ENCODE measurements around the gene CCDC32. TPM values are rescaled to one million over a fixed set of nuclear protein-coding genes. Genes with fewer than 3 reads are reported as not detected.

CCDC32 gene
- polyA plus RNA-seq, 1 donor = 36.0 TPM

DNA sequence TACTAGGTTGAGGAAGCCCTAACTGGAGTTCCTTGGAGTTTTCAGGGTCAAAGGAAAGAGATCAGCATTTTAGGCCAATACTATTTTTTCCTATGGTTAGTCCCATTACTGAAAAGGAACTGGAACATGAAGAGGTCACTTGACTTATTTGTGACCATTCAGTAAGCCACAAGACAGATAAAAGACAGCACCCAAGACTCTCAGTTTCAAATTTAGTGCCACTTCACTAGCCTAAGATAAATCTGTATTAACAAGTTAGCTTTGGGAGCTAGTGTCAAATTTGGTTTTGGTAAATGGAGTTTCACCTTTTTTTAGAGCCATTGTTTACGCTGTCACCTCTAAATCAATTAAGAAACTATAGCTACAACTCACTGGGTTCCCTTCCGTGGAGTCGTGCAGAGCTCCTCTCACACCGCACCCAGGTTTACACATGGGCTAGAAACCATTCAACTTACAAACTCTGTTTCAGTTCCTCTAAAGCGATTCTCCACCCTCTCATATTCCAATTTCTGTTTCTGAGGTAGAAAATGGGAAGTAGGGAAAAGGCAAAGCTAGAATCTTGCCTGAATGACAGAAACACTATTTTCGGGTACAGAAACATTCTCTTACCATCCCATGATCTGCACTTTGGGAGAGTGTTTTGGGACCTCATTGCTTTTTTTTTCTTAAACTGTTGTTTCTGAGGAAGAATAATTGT, 14.4 kb downstream of the CCDC32 start:
- Histone ChIP-seq H3K36me3 (ENCODE audit: control insufficient read depth, insufficient read depth, low read length) (peaks cover 60% of the 10 kb centered on the region), H3K4me1 (ENCODE audit: control insufficient read depth, insufficient read depth, low read length) (no peaks in the 10 kb centered on the region), H3K9me3 (ENCODE audit: control insufficient read depth, low read depth, low read length) (no peaks in the 10 kb centered on the region), H3K27me3 (ENCODE audit: control insufficient read depth, insufficient read depth, low read length) (no peaks in the 10 kb centered on the region), H3K4me3 (ENCODE audit: low read length) (no peak overlapping the region), H3K27ac (ENCODE audit: low read length) (no peak overlapping the region)
- 100% methylated on average over 1 of the region's 6 CpGs for WGBS (ENCODE audit: insufficient coverage, low lambda C conversion rate)
- no peak for DNase-seq

- Histone ChIP-seq H3K9me3 (ENCODE audit: control insufficient read depth, low read depth, low read length) (no peaks in the 10 kb centered on the region), H3K27me3 (ENCODE audit: control insufficient read depth, insufficient read depth, low read length) (no peaks in the 10 kb centered on the region), H3K27ac (ENCODE audit: low read length) (no peak overlapping the region), H3K4me3 (ENCODE audit: low read length) (no peak overlapping the region), H3K4me1 (ENCODE audit: control insufficient read depth, insufficient read depth, low read length) (no peaks in the 10 kb centered on the region), H3K36me3 (ENCODE audit: control insufficient read depth, insufficient read depth, low read length) (peaks cover 54% of the 10 kb centered on the region)
- no CpG with 5 or more reads among the region's 9 CpGs for WGBS (ENCODE audit: insufficient coverage, low lambda C conversion rate)
- no peak for DNase-seq
Measured at GRCh38 chr15:40549894-40550293, 14.9 kb downstream of the CCDC32 start.

DNA sequence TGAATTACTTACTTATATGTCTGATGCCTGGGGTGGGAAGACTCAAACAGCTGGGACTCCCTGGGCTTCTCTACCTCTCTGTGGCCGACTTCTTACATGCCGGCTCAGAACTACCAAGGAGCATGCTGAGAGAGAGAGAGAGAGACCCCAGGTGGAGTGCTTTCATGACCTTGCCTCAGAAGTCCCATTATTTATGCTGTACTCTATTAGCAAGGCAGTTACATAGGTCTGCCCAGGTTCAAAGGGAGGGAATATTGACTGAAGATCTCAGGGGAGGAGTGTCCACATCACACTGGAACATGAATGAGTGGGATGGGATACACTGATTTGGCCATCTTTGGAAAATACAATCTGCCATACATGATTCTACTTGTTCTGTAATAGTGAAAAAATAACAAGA, 16.2 kb downstream of the CCDC32 start:
- Histone ChIP-seq H3K9me3 (ENCODE audit: control insufficient read depth, low read depth, low read length) (no peaks in the 10 kb centered on the region), H3K4me1 (ENCODE audit: control insufficient read depth, insufficient read depth, low read length) (no peaks in the 10 kb centered on the region), H3K4me3 (ENCODE audit: low read length) (no peak overlapping the region), H3K27ac (ENCODE audit: low read length) (no peak overlapping the region), H3K36me3 (ENCODE audit: control insufficient read depth, insufficient read depth, low read length) (peaks cover 43% of the 10 kb centered on the region), H3K27me3 (ENCODE audit: control insufficient read depth, insufficient read depth, low read length) (no peaks in the 10 kb centered on the region)
- WGBS (ENCODE audit: insufficient coverage, low lambda C conversion rate) = no CpG with 5 or more reads among the region's 2 CpGs
- no peak for DNase-seq

- no CpG with 5 or more reads among the region's 1 CpG for WGBS (ENCODE audit: insufficient coverage, low lambda C conversion rate)
- DNase-seq = no peak
- Histone ChIP-seq H3K4me3 (ENCODE audit: low read length) (no peak overlapping the region), H3K36me3 (ENCODE audit: control insufficient read depth, insufficient read depth, low read length) (peaks cover 26% of the 10 kb centered on the region), H3K4me1 (ENCODE audit: control insufficient read depth, insufficient read depth, low read length) (peaks cover 3% of the 10 kb centered on the region), H3K27ac (ENCODE audit: low read length) (no peak overlapping the region), H3K27me3 (ENCODE audit: control insufficient read depth, insufficient read depth, low read length) (no peaks in the 10 kb centered on the region), H3K9me3 (ENCODE audit: control insufficient read depth, low read depth, low read length) (no peaks in the 10 kb centered on the region)
Measured at GRCh38 chr15:40545457-40545856, 19.4 kb downstream of the CCDC32 start.

- H3K27me3 ChIP-seq (ENCODE audit: control insufficient read depth, insufficient read depth, low read length) = no peaks in the 10 kb centered on the region
- no peak for DNase-seq
- WGBS (ENCODE audit: insufficient coverage, low lambda C conversion rate) = no CpG with 5 or more reads among the region's 5 CpGs
- H3K4me1 ChIP-seq (ENCODE audit: control insufficient read depth, insufficient read depth, low read length) = peaks cover 3% of the 10 kb centered on the region
- no peaks in the 10 kb centered on the region for H3K9me3 ChIP-seq (ENCODE audit: control insufficient read depth, low read depth, low read length)
- no peak overlapping the region for H3K4me3 ChIP-seq (ENCODE audit: low read length)
- no peak overlapping the region for H3K27ac ChIP-seq (ENCODE audit: low read length)
- peaks cover 23% of the 10 kb centered on the region for H3K36me3 ChIP-seq (ENCODE audit: control insufficient read depth, insufficient read depth, low read length)
Measured at GRCh38 chr15:40543631-40544294, 21.1 kb downstream of the CCDC32 start.

DNA sequence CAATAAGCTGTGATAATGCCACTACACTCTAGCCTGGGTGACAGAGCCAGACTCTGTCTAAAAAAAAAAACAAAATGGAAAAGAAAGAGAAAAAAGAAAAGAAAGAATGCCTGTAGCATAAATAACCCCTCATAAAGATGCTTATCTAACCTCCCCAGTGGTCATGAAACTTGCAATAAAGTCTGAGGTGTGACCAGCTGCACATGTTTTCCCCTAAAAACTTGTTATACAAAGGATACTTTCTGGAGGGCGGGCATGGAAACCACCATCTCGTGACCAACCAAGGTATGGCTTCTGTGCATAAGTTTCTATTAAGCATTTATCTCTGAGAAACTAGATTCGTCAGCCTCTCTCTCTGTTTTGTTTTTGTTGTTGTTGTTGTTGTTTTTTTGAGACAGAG, 21.8 kb downstream of the CCDC32 start:
- DNase-seq = no peak

DNA sequence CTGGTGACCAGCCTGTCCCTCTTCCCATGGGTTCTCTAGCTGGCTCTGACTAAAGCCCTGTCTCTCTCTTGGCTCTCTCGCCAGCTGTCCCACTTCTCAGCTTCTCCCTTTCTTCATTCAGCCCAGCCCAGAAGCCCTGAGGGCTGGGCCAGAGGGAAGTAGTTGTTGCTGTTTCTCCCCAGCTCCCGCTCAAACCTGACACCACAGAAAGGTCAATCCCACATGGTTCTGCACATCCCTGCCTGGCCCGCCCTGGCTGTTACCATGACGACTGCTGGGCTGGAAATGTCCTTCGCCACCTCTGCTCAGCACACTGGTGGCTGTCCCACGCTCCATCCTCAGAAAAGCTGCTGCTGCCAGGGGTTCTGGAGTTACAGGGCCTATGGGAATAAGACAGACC, 25.9 kb downstream of the CCDC32 start:
- WGBS (ENCODE audit: insufficient coverage, low lambda C conversion rate) = no CpG with 5 or more reads among the region's 6 CpGs
- no peak for DNase-seq
- no peak overlapping the region for H3K4me3 ChIP-seq (ENCODE audit: low read length)
- no peaks in the 10 kb centered on the region for H3K27me3 ChIP-seq (ENCODE audit: control insufficient read depth, insufficient read depth, low read length)
- no peak overlapping the region for H3K27ac ChIP-seq (ENCODE audit: low read length)
- H3K4me1 ChIP-seq (ENCODE audit: control insufficient read depth, insufficient read depth, low read length) = peaks cover 5% of the 10 kb centered on the region
- H3K9me3 ChIP-seq (ENCODE audit: control insufficient read depth, low read depth, low read length) = no peaks in the 10 kb centered on the region
- peaks cover 13% of the 10 kb centered on the region for H3K36me3 ChIP-seq (ENCODE audit: control insufficient read depth, insufficient read depth, low read length)

More for the DNA sequence above, 21.8 kb downstream of the CCDC32 start:
- H3K9me3 ChIP-seq (ENCODE audit: control insufficient read depth, low read depth, low read length) = no peaks in the 10 kb centered on the region
- H3K27me3 ChIP-seq (ENCODE audit: control insufficient read depth, insufficient read depth, low read length) = no peaks in the 10 kb centered on the region
- no peak overlapping the region for H3K27ac ChIP-seq (ENCODE audit: low read length)
- peaks cover 3% of the 10 kb centered on the region for H3K4me1 ChIP-seq (ENCODE audit: control insufficient read depth, insufficient read depth, low read length)
- WGBS (ENCODE audit: insufficient coverage, low lambda C conversion rate) = no CpG with 5 or more reads among the region's 3 CpGs
- no peak overlapping the region for H3K4me3 ChIP-seq (ENCODE audit: low read length)
- H3K36me3 ChIP-seq (ENCODE audit: control insufficient read depth, insufficient read depth, low read length) = peaks cover 16% of the 10 kb centered on the region

DNA sequence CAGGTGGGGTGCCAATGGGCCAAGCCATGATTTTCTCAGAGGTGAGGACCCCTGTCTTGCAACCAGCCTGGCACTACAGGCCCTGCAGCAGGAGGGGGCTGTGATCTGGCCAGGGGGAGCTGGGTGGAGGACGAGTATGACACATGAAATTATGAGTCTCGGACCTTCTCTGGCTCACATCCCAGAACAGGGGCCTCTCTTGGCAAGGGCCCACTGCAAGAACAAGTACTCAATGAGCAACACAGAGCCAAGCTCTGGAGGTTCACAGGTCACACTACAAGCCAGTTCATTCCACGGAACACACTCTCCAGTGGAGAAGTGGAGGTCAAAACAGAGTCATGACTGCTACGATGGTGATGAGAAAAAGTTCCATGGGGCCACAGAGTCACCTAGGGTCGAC, 28.3 kb downstream of the CCDC32 start:
- Histone ChIP-seq H3K27me3 (ENCODE audit: control insufficient read depth, insufficient read depth, low read length) (no peaks in the 10 kb centered on the region), H3K27ac (ENCODE audit: low read length) (no peak overlapping the region), H3K4me1 (ENCODE audit: control insufficient read depth, insufficient read depth, low read length) (peaks cover 2% of the 10 kb centered on the region), H3K9me3 (ENCODE audit: control insufficient read depth, low read depth, low read length) (no peaks in the 10 kb centered on the region), H3K36me3 (ENCODE audit: control insufficient read depth, insufficient read depth, low read length) (peaks cover 13% of the 10 kb centered on the region), H3K4me3 (ENCODE audit: low read length) (no peak overlapping the region)
- peak; percentile 10 to 11 for DNase-seq
- no CpG with 5 or more reads among the region's 5 CpGs for WGBS (ENCODE audit: insufficient coverage, low lambda C conversion rate)

DNA sequence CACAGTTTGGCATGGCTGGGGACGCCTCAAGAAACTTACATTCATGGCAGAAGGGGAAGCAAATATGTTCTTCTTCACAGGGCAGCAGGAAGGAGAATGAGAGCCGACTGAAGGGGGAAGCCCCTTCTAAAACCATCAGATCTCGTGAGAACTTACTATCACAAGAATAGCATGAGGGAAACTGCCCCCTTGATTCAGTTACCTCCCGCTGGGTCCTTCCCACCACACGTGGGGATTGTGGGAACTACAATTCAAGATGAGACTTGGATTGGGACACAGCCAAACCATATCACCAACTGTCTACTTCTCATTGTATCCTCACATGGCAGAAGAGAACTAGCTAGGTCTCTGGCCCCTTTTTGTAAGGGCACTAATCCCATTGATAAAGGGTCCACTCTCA, 30.5 kb downstream of the CCDC32 start:
- no peaks in the 10 kb centered on the region for H3K9me3 ChIP-seq (ENCODE audit: control insufficient read depth, low read depth, low read length)
- no peak overlapping the region for H3K4me3 ChIP-seq (ENCODE audit: low read length)
- DNase-seq = no peak
- WGBS (ENCODE audit: insufficient coverage, low lambda C conversion rate) = no CpG with 5 or more reads among the region's 5 CpGs
- H3K27me3 ChIP-seq (ENCODE audit: control insufficient read depth, insufficient read depth, low read length) = no peaks in the 10 kb centered on the region
- peaks cover 2% of the 10 kb centered on the region for H3K4me1 ChIP-seq (ENCODE audit: control insufficient read depth, insufficient read depth, low read length)
- H3K27ac ChIP-seq (ENCODE audit: low read length) = no peak overlapping the region
- peaks cover 8% of the 10 kb centered on the region for H3K36me3 ChIP-seq (ENCODE audit: control insufficient read depth, insufficient read depth, low read length)

GRCh38 chr15:40533763-40534364, 31.0 kb downstream of the CCDC32 start:
- no peak overlapping the region for H3K27ac ChIP-seq (ENCODE audit: low read length)
- WGBS (ENCODE audit: insufficient coverage, low lambda C conversion rate) = 83% methylated on average over 1 of the region's 4 CpGs
- no peak overlapping the region for H3K4me3 ChIP-seq (ENCODE audit: low read length)
- peaks cover 6% of the 10 kb centered on the region for H3K36me3 ChIP-seq (ENCODE audit: control insufficient read depth, insufficient read depth, low read length)
- no peak for DNase-seq
- H3K27me3 ChIP-seq (ENCODE audit: control insufficient read depth, insufficient read depth, low read length) = no peaks in the 10 kb centered on the region
- peaks cover 2% of the 10 kb centered on the region for H3K4me1 ChIP-seq (ENCODE audit: control insufficient read depth, insufficient read depth, low read length)
- no peaks in the 10 kb centered on the region for H3K9me3 ChIP-seq (ENCODE audit: control insufficient read depth, low read depth, low read length)
